ENCODE measurements around the gene PPIL6.

DNA sequence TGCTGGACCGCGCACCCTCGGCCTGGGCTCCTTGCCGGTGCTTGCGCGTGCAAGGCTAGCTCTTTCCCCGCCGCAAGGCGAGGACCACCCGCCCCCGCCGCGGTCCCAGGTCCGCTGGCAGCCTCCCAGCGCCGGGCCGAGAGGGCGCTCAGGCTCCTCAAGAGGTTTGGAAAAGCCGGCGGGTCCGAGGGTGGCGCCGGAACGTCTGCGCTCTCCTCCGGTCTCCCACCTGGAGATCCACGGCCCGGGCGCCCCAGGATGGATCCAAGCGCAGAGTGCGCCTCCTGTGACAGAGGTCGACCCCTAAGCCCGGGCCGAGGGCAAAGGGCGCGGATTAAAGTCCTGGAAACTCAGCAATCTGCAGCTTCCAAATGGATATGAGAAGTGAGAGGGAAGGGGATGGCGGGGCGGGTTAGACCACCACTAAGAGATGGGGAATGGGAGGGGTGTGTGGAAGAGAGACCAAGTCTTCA, 15.7 kb upstream of the PPIL6 start:
- TF ChIP-seq, protein P1, sequence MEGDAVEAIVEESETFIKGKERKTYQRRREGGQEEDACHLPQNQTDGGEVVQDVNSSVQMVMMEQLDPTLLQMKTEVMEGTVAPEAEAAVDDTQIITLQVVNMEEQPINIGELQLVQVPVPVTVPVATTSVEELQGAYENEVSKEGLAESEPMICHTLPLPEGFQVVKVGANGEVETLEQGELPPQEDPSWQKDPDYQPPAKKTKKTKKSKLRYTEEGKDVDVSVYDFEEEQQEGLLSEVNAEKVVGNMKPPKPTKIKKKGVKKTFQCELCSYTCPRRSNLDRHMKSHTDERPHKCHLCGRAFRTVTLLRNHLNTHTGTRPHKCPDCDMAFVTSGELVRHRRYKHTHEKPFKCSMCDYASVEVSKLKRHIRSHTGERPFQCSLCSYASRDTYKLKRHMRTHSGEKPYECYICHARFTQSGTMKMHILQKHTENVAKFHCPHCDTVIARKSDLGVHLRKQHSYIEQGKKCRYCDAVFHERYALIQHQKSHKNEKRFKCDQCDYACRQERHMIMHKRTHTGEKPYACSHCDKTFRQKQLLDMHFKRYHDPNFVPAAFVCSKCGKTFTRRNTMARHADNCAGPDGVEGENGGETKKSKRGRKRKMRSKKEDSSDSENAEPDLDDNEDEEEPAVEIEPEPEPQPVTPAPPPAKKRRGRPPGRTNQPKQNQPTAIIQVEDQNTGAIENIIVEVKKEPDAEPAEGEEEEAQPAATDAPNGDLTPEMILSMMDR (conservative IDR thresholded peaks at IDR 0.05; ENCODE audit: low read depth in 2 of 2), result no peak
- TF ChIP-seq EZH2phosphoT487 (IDR thresholded peaks at IDR 0.05; ENCODE audit: unreplicated experiment) (no peak), EZH2 (IDR thresholded peaks at IDR 0.05; ENCODE audit: low read depth, unreplicated experiment) (no peak), POLR2AphosphoS5 (IDR thresholded peaks at IDR 0.05; ENCODE audit: low read depth) (no peak), ZNF114 (CRISPR knock-in tag; IDR thresholded peaks at IDR 0.05) (no peak), NANOG (IDR thresholded peaks at IDR 0.05; ENCODE audit: borderline replicate concordance) (no peak), ZNF331 (CRISPR knock-in tag; IDR thresholded peaks at IDR 0.05; ENCODE audit: low read depth) (no peak), JUNB (IDR thresholded peaks at IDR 0.05; ENCODE audit: unreplicated experiment) (no peak), CREB1 (CRISPR knock-in tag; IDR thresholded peaks at IDR 0.05; ENCODE audit: low read depth) (no peak), STAT1 (IDR thresholded peaks at IDR 0.05; ENCODE audit: unreplicated experiment) (no peak)
- TF ChIP-seq, protein P2, sequence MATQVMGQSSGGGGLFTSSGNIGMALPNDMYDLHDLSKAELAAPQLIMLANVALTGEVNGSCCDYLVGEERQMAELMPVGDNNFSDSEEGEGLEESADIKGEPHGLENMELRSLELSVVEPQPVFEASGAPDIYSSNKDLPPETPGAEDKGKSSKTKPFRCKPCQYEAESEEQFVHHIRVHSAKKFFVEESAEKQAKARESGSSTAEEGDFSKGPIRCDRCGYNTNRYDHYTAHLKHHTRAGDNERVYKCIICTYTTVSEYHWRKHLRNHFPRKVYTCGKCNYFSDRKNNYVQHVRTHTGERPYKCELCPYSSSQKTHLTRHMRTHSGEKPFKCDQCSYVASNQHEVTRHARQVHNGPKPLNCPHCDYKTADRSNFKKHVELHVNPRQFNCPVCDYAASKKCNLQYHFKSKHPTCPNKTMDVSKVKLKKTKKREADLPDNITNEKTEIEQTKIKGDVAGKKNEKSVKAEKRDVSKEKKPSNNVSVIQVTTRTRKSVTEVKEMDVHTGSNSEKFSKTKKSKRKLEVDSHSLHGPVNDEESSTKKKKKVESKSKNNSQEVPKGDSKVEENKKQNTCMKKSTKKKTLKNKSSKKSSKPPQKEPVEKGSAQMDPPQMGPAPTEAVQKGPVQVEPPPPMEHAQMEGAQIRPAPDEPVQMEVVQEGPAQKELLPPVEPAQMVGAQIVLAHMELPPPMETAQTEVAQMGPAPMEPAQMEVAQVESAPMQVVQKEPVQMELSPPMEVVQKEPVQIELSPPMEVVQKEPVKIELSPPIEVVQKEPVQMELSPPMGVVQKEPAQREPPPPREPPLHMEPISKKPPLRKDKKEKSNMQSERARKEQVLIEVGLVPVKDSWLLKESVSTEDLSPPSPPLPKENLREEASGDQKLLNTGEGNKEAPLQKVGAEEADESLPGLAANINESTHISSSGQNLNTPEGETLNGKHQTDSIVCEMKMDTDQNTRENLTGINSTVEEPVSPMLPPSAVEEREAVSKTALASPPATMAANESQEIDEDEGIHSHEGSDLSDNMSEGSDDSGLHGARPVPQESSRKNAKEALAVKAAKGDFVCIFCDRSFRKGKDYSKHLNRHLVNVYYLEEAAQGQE (IDR thresholded peaks at IDR 0.05; ENCODE audit: unreplicated experiment), result no peak
- TF ChIP-seq, protein P3, sequence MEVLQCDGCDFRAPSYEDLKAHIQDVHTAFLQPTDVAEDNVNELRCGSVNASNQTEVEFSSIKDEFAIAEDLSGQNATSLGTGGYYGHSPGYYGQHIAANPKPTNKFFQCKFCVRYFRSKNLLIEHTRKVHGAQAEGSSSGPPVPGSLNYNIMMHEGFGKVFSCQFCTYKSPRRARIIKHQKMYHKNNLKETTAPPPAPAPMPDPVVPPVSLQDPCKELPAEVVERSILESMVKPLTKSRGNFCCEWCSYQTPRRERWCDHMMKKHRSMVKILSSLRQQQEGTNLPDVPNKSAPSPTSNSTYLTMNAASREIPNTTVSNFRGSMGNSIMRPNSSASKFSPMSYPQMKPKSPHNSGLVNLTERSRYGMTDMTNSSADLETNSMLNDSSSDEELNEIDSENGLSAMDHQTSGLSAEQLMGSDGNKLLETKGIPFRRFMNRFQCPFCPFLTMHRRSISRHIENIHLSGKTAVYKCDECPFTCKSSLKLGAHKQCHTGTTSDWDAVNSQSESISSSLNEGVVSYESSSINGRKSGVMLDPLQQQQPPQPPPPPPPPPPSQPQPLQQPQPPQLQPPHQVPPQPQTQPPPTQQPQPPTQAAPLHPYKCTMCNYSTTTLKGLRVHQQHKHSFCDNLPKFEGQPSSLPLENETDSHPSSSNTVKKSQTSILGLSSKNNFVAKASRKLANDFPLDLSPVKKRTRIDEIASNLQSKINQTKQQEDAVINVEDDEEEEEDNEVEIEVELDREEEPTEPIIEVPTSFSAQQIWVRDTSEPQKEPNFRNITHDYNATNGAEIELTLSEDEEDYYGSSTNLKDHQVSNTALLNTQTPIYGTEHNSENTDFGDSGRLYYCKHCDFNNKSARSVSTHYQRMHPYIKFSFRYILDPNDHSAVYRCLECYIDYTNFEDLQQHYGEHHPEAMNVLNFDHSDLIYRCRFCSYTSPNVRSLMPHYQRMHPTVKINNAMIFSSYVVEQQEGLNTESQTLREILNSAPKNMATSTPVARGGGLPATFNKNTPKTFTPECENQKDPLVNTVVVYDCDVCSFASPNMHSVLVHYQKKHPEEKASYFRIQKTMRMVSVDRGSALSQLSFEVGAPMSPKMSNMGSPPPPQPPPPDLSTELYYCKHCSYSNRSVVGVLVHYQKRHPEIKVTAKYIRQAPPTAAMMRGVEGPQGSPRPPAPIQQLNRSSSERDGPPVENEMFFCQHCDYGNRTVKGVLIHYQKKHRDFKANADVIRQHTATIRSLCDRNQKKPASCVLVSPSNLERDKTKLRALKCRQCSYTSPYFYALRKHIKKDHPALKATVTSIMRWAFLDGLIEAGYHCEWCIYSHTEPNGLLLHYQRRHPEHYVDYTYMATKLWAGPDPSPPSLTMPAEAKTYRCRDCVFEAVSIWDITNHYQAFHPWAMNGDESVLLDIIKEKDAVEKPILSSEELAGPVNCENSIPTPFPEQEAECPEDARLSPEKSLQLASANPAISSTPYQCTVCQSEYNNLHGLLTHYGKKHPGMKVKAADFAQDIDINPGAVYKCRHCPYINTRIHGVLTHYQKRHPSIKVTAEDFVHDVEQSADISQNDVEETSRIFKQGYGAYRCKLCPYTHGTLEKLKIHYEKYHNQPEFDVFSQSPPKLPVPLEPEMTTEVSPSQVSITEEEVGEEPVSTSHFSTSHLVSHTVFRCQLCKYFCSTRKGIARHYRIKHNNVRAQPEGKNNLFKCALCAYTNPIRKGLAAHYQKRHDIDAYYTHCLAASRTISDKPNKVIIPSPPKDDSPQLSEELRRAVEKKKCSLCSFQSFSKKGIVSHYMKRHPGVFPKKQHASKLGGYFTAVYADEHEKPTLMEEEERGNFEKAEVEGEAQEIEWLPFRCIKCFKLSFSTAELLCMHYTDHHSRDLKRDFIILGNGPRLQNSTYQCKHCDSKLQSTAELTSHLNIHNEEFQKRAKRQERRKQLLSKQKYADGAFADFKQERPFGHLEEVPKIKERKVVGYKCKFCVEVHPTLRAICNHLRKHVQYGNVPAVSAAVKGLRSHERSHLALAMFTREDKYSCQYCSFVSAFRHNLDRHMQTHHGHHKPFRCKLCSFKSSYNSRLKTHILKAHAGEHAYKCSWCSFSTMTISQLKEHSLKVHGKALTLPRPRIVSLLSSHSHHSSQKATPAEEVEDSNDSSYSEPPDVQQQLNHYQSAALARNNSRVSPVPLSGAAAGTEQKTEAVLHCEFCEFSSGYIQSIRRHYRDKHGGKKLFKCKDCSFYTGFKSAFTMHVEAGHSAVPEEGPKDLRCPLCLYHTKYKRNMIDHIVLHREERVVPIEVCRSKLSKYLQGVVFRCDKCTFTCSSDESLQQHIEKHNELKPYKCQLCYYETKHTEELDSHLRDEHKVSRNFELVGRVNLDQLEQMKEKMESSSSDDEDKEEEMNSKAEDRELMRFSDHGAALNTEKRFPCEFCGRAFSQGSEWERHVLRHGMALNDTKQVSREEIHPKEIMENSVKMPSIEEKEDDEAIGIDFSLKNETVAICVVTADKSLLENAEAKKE (CRISPR knock-in tag; IDR thresholded peaks at IDR 0.05), result no peak
